Dermis lymphatic vessel endothelial cell (primary cell): Measurements from ENCODE around the gene OLFML2B. TPM values are rescaled to one million over a fixed set of nuclear protein-coding genes. Genes with fewer than 3 reads are reported as not detected.

ENCODE experiments used
- total RNA-seq: library from RNA; depleted of rRNA; stranded (reverse); fragments of >200 nt; gene quantifications from 2 replicates; pipeline ENCODE4 v1.2.1, GENCODE V29; 2014

The OLFML2B gene
- 0.09 and 0.22 TPM in 2 replicates for total RNA-seq

DNA sequence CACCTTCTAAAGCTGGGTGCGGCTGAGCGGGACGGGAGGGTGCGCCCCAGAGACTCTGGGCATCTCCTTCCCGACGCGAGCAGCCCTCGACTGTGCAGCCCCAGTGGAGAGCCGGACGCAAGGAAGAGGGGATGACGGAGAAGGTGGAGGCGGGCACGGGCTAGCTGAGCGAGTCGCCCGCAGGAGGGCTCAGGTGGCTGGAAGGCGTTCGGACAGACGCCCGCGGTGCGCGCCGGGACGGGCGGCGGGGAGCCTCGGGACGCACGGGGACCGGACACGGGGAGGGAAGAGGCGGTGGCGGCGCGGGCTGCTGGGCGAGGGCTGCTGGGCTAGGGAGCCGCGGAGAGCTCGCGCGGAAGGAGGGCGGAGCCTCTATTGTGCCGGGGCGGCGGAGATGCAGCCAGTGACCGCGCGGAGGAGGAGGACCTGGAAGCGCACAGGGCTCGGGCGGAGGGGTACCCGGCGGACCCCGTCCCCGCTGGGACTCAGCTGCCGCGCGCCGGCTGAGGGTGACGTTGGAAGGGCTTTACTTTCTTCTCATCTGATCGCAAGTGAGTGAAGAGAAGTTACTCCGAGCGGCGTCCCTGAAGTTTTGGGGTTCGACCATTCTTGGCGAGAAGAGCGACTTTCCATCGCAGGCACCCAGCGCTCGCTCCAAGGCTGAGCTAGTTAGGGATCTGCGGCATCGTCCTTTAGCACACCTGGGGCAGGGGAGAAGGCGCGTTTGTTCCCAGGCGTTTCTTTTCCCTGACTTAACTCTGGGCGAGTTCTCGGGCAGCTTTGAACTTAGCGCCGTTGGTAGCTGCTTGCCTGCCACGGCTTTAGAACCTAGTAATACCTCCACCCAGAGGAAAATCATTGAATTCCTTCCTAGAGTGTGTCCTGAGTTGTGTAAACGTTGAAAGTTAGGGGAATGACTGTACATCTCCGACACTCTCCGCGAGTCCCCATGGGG is at the start of gene OLFML2B:
OLFML2B (minus strand) TSS at position 323 of the 955 bp plus-strand sequence. CDS start 439 bp downstream, outside the sequence.

DNA sequence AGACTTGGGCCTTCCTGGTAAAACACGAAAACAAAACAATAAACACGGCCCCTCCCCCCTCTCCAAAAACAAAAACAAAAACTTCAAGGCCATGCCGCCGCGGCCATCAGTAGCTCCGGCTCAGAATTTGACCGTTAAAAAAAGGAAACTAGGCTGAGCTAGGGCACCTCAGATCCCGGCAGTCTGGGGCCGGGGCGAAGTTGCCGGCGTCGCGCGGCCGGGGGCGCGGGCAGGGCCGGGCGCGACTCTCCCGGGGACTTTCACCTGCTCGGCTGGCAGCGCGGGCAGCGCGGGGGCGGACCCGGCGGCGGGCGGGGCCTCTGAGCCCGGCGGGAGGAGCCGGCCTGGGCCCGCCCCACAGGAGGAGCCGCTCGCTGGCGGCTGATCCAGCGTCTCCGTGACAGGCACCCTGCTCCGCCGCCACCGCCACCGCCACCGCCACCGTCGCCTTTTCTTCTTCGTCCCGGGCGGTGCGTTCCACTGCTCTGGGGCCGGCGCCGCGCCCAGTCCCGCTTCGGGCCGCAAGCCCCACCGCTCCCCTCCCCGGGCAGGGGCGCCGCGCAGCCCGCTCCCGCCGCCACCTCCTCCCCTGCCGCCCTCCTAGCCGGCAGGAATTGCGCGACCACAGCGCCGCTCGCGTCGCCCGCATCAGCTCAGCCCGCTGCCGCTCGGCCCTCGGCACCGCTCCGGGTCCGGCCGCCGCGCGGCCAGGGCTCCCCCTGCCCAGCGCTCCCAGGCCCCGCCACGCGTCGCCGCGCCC is 45.8 kb upstream of the OLFML2B start, which contains the start of gene NOS1AP:
NOS1AP (plus strand) TSS at position 358 of the 760 bp plus-strand sequence. CDS start 487 bp downstream, outside the sequence.

Other genes with a start within 250 kb of the OLFML2B start
- gene NOS1AP, start 45.8 kb upstream of the OLFML2B start, total RNA-seq: under 0.01 TPM in 1 of 2 replicates, not detected in the other